GM10266 (cell line): ENCODE results near the gene LCMT1.

Experiments
- DNase-seq: peaks from one replicate; pipeline ENCODE4 v3.0.0; 2012; ENCODE audit errors: extremely low spot score
- CTCF ChIP-seq: IDR thresholded peaks from 2 replicates; pipeline ENCODE4 v1.5.1; 2012; ENCODE audit warnings: mild to moderate bottlenecking, low read depth; ENCODE audit not compliant: control insufficient read depth, insufficient read depth; ENCODE audit errors: missing control alignments

The LCMT1 gene

GRCh38 chr16:25143928-25144327, 32.4 kb downstream of the LCMT1 start:
- TF ChIP-seq CTCF: no peak
- no peak for DNase-seq

GRCh38 chr16:25148568-25149215, 37.1 kb downstream of the LCMT1 start:
- no peak for TF ChIP-seq CTCF
- no peak for DNase-seq

GRCh38 chr16:25151996-25152395, 40.5 kb downstream of the LCMT1 start:
- no peak for DNase-seq
- TF ChIP-seq CTCF: no peak

- no peak for TF ChIP-seq CTCF
- no peak for DNase-seq
These were observed 44.3 kb downstream of the LCMT1 start for GRCh38 chr16:25155553-25156460.

GRCh38 chr16:25157271-25157875, 45.8 kb downstream of the LCMT1 start:
- no peak for TF ChIP-seq CTCF
- DNase-seq: no peak

GRCh38 chr16:25158401-25158800, 46.9 kb downstream of the LCMT1 start:
- no peak for TF ChIP-seq CTCF
- no peak for DNase-seq
